Hindlimb muscle (tissue), 1 donor: ENCODE data around the gene DUSP10. TPM values are rescaled to one million over a fixed set of nuclear protein-coding genes. Genes with fewer than 3 reads are reported as not detected.
A peak's percentile ranks its signal among the peaks of the same experiment; 100 is the strongest.

Experiments used
- DNase-seq: peaks from one replicate; pipeline ENCODE4 v3.0.0-alpha.2; 2013
- polyA plus RNA-seq: library from polyadenylated mRNA; unstranded; fragments of 120-200 nt; gene quantifications from one replicate; pipeline ENCODE4 v1.2.1, GENCODE V29; 2013; ENCODE audit not compliant: insufficient read length

DUSP10 gene
- polyA plus RNA-seq, 1 donor: 11.8 TPM

GRCh38 chr1:221762121-221762520 is 20.2 kb upstream of the DUSP10 start:
- no peak for DNase-seq

GRCh38 chr1:221761354-221762002 is 19.6 kb upstream of the DUSP10 start:
- DNase-seq: no peak

GRCh38 chr1:221760911-221761310 is 19.0 kb upstream of the DUSP10 start:
- no peak for DNase-seq

GRCh38 chr1:221759436-221759835 is 17.5 kb upstream of the DUSP10 start:
- no peak for DNase-seq

- DNase-seq: no peak
These were observed 16.6 kb upstream of the DUSP10 start for GRCh38 chr1:221758455-221758854.

GRCh38 chr1:221756830-221757551 is 15.1 kb upstream of the DUSP10 start:
- no peak for DNase-seq

- no peak for DNase-seq
These were observed 11.9 kb upstream of the DUSP10 start for GRCh38 chr1:221753828-221754188.

GRCh38 chr1:221751226-221751887 is 9.5 kb upstream of the DUSP10 start:
- DNase-seq: no peak

- DNase-seq: no peak
These were observed 7.1 kb upstream of the DUSP10 start for GRCh38 chr1:221748981-221749380.

GRCh38 chr1:221747839-221748238 is 6.0 kb upstream of the DUSP10 start:
- no peak for DNase-seq

GRCh38 chr1:221743416-221744208 is 1.7 kb upstream of the DUSP10 start:
- DNase-seq: no peak

- DNase-seq: peak; percentile 74
These were observed 896 bp upstream of the DUSP10 start for GRCh38 chr1:221742555-221743415.

GRCh38 chr1:221740993-221741702 is 741 bp downstream of the DUSP10 start:
- peak; percentile 64 for DNase-seq

GRCh38 chr1:221740369-221740992 is 1.4 kb downstream of the DUSP10 start:
- DNase-seq: peak; percentile 27

- DNase-seq: no peak
These were observed 2.2 kb downstream of the DUSP10 start for GRCh38 chr1:221739677-221740025.

GRCh38 chr1:221739018-221739676 is 2.7 kb downstream of the DUSP10 start:
- no peak for DNase-seq

GRCh38 chr1:221736714-221737113 is 5.2 kb downstream of the DUSP10 start:
- no peak for DNase-seq

- no peak for DNase-seq
These were observed 5.9 kb downstream of the DUSP10 start for GRCh38 chr1:221735999-221736398.

- DNase-seq: no peak
These were observed 7.7 kb downstream of the DUSP10 start for GRCh38 chr1:221734187-221734586.

- no peak for DNase-seq
These were observed 9.8 kb downstream of the DUSP10 start for GRCh38 chr1:221732052-221732451.
